OCI-LY7 (cell line): ENCODE data around the gene HMGB3. TPM values are rescaled to one million over a fixed set of nuclear protein-coding genes. Genes with fewer than 3 reads are reported as not detected.

Source experiments
- BruUV-seq: library from RNA; stranded (reverse); fragments of 400-500 nt; replicated peaks from 2 replicates; lab custom pipeline; 2021; lab: Mats Ljungman, UMichigan
- CTCF ChIA-PET: fragments of 300-600 bp; sonication (Branson Sonifier 250); formaldehyde crosslinking; loops from one replicate; lab custom pipeline; 2022; ENCODE audit warnings: antibody characterized with exemption; ENCODE audit not compliant: unreplicated experiment; lab: Charles Lee
- POLR2A ChIA-PET: fragments of 300-600 bp; sonication (Branson Sonifier 250); formaldehyde crosslinking; loops from one replicate; lab custom pipeline; 2022; ENCODE audit warnings: antibody characterized with exemption; lab: Charles Lee
- DNase-seq: peaks from one replicate; pipeline ENCODE4 v3.0.0-alpha.2; 2015; ENCODE audit warnings: low spot score
- H2AFZ ChIP-seq: fragments of 200-600 bp; sonication (generic), shearing (Covaris generic); 2 replicates; pipeline ENCODE4 v1.6.1; 2014; ENCODE audit warnings: mild to moderate bottlenecking, antibody characterized with exemption, low read length, moderate library complexity
- H3K27ac ChIP-seq: fragments of 200-600 bp; sonication (generic); 2 replicates; pipeline ENCODE4 v1.5.1; 2014; ENCODE audit warnings: mixed run types, low read depth, mild to moderate bottlenecking, moderate library complexity, low read length, inconsistent platforms; ENCODE audit not compliant: poor library complexity, severe bottlenecking
- H3K36me3 ChIP-seq: fragments of 200-600 bp; sonication (generic); 2 replicates; pipeline ENCODE4 v1.6.1; 2014; ENCODE audit warnings: mild to moderate bottlenecking, antibody characterized with exemption, low read length, moderate library complexity, mixed read lengths; ENCODE audit not compliant: insufficient read depth
- H3K4me1 ChIP-seq: fragments of 200-600 bp; sonication (generic); 2 replicates; pipeline ENCODE4 v1.5.1; 2014; ENCODE audit warnings: mild to moderate bottlenecking, low read length; ENCODE audit not compliant: insufficient read depth, poor library complexity, severe bottlenecking
- H3K4me2 ChIP-seq: fragments of 200-600 bp; sonication (generic); 2 replicates; pipeline ENCODE4 v1.6.1; 2014; ENCODE audit warnings: mild to moderate bottlenecking, low read length
- H3K4me3 ChIP-seq: fragments of 200-600 bp; sonication (generic); 2 replicates; pipeline ENCODE4 v1.5.1; 2014; ENCODE audit warnings: mild to moderate bottlenecking, low read depth, low read length; ENCODE audit not compliant: poor library complexity, severe bottlenecking
- H3K79me2 ChIP-seq: fragments of 200-600 bp; sonication (generic); 2 replicates; pipeline ENCODE4 v1.6.1; 2016; ENCODE audit warnings: low read depth, mild to moderate bottlenecking, low read length, moderate library complexity, mixed read lengths; ENCODE audit not compliant: insufficient read depth
- H3K9me2 ChIP-seq: fragments of 200-600 bp; sonication (generic); 2 replicates; pipeline ENCODE4 v1.6.1; 2016; ENCODE audit warnings: mild to moderate bottlenecking, low read length, mixed read lengths; ENCODE audit not compliant: insufficient read depth
- H3K9me3 ChIP-seq: fragments of 200-600 bp; sonication (generic); 2 replicates; pipeline ENCODE4 v1.6.1; 2014; ENCODE audit warnings: mild to moderate bottlenecking, mixed run types, low read length, mixed read lengths
- H4K20me1 ChIP-seq: fragments of 200-600 bp; sonication (generic); 2 replicates; pipeline ENCODE4 v1.6.1; 2014; ENCODE audit warnings: mild to moderate bottlenecking, antibody characterized with exemption, low read length, moderate library complexity, mixed read lengths; ENCODE audit not compliant: insufficient read depth
- EZH2phosphoT487 ChIP-seq: fragments of 200-600 bp; sonication (generic); IDR thresholded peaks from 2 replicates; pipeline ENCODE4 v1.6.1; 2018; ENCODE audit warnings: low read depth, borderline replicate concordance, mild to moderate bottlenecking, mixed run types, antibody characterized with exemption, low read length, moderate library complexity, mixed read lengths
- intact Hi-C: fragments of 100-400 bp; cut with micrococcal nuclease; formaldehyde crosslinking; loops from one replicate; pipeline ENCODE4 v1.10.0; 2022; ENCODE audit not compliant: unreplicated experiment
- total RNA-seq, 2 experiments: library from RNA; depleted of rRNA in 1 of 2; stranded (reverse); fragments of >200 nt in 1 of 2; shearing (Covaris generic) in 1 of 2; gene quantifications; 2 replicates each; pipeline ENCODE4 v1.2.3, GENCODE V29; 2014 to 2022
- TF ChIP-seq, protein P1 (sequence below): fragments of 200-600 bp; sonication (generic); conservative IDR thresholded peaks from 2 replicates; pipeline ENCODE4 v1.5.1; 2014; ENCODE audit warnings: mild to moderate bottlenecking, antibody characterized with exemption, low read length, moderate library complexity, mixed read lengths

Gene HMGB3
- total RNA-seq, 2 experiments from 2014 or later: 28.3 to 94.3 TPM

DNA sequence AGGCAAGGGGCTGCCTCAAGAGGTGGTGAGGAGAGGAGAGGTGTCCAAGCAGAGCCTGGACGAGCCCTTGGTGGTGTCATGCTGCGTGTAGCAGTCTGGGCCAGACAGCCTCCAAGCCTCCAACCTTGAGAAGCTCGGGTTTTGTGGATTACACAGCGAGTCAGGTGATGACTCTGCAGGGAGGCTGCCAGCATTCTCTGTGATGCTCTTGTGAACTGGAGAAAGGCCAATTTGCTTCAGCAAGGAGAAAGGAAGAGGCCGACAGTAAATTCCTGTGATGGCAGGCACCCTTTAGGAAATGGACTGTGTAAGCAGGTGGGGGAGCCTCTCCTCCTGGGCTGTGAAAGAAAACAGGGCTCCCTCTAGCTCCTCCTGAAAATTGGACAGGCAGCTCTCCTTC is 48.7 kb upstream of the HMGB3 start:
- ChIA-PET POLR2A (no interaction called here), CTCF (no interaction called here)
- Histone ChIP-seq H3K36me3 (no peaks in the 10 kb centered on the region), H3K4me1 (no peaks in the 10 kb centered on the region), H3K4me3 (no peak overlapping the region), H3K4me2 (no peak overlapping the region), H3K9me2 (no peaks in the 10 kb centered on the region), H4K20me1 (no peaks in the 10 kb centered on the region), H3K79me2 (no peaks in the 10 kb centered on the region), H3K27ac (no peak overlapping the region), H2AFZ (no peak overlapping the region), H3K9me3 (no peaks in the 10 kb centered on the region)
- no TSS peak for BruUV-seq
- no peak for TF ChIP-seq EZH2phosphoT487
- TF ChIP-seq, protein P1, sequence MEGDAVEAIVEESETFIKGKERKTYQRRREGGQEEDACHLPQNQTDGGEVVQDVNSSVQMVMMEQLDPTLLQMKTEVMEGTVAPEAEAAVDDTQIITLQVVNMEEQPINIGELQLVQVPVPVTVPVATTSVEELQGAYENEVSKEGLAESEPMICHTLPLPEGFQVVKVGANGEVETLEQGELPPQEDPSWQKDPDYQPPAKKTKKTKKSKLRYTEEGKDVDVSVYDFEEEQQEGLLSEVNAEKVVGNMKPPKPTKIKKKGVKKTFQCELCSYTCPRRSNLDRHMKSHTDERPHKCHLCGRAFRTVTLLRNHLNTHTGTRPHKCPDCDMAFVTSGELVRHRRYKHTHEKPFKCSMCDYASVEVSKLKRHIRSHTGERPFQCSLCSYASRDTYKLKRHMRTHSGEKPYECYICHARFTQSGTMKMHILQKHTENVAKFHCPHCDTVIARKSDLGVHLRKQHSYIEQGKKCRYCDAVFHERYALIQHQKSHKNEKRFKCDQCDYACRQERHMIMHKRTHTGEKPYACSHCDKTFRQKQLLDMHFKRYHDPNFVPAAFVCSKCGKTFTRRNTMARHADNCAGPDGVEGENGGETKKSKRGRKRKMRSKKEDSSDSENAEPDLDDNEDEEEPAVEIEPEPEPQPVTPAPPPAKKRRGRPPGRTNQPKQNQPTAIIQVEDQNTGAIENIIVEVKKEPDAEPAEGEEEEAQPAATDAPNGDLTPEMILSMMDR: no peak
- DNase-seq: no peak
- intact Hi-C loops: no loop called here

DNA sequence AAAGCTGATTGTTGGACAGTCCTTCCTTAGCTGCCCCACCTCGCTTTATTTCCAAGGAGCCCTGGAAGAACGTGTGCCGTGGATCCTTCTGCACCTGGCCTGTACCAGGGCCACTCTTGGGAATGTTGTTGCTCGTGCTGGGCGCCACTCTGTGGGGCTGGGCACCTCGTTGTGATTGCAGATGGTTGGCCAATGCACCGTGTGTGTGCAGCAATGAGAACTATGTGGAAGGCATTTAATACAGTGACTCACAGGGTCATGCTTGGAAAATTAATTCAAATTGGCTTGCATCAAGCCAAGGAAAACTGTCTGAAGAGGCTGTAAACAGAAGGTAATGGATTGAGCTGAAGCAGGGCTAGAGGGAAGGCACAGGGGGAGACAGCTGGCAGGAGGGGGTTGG is 47.7 kb upstream of the HMGB3 start:
- Histone ChIP-seq H3K79me2 (no peaks in the 10 kb centered on the region), H3K4me3 (no peak overlapping the region), H3K36me3 (no peaks in the 10 kb centered on the region), H3K4me1 (no peaks in the 10 kb centered on the region), H3K27ac (no peak overlapping the region), H3K4me2 (no peak overlapping the region), H3K9me2 (no peaks in the 10 kb centered on the region), H2AFZ (no peak overlapping the region), H4K20me1 (no peaks in the 10 kb centered on the region), H3K9me3 (no peaks in the 10 kb centered on the region)
- DNase-seq: no peak
- ChIA-PET CTCF (no interaction called here), POLR2A (interaction anchor here (0.6 kb wide), 1 partner anchor 847 kb away, joined by 3 read pairs; no protein-coding TSS in a partner anchor)
- intact Hi-C loops: no loop called here
- BruUV-seq: no TSS peak
- TF ChIP-seq, protein P1: no peak
- no peak for TF ChIP-seq EZH2phosphoT487

DNA sequence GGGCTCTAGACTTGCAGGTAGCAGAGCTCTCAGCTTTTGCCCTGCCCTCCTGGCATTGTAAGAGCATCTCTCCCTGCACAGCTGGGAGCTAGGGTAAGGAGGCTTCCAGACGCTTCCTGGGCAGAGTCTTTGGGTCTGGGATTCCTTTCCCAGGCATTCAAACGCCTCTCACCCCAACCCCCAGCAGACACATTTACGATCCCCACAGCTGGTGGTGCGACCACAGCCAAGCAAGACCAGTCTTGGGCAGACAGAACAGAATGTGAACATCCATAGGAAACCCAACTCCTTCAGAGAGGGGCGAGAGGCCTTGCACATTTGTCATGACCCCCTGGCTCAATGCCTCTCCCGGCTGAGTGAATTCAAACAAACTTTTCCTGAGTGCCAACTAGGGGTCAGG is 46.6 kb upstream of the HMGB3 start:
- Histone ChIP-seq H4K20me1 (no peaks in the 10 kb centered on the region), H3K4me2 (no peak overlapping the region), H3K79me2 (no peaks in the 10 kb centered on the region), H3K9me3 (no peaks in the 10 kb centered on the region), H3K27ac (no peak overlapping the region), H3K9me2 (no peaks in the 10 kb centered on the region), H3K4me3 (no peak overlapping the region), H3K4me1 (no peaks in the 10 kb centered on the region), H2AFZ (no peak overlapping the region), H3K36me3 (no peaks in the 10 kb centered on the region)
- BruUV-seq: no TSS peak
- ChIA-PET CTCF (no interaction called here), POLR2A (no interaction called here)
- no peak for TF ChIP-seq EZH2phosphoT487
- TF ChIP-seq, protein P1: no peak
- DNase-seq: no peak
- intact Hi-C loops: no loop called here
